CD14-positive monocyte (primary cell): Measurements from ENCODE around the gene PSME1. TPM values are rescaled to one million over a fixed set of nuclear protein-coding genes. Genes with fewer than 3 reads are reported as not detected.

Experiments used
- DNase-seq, 3 donors: peaks; one replicate each; pipeline ENCODE4 v3.0.0-alpha.2; 2011 to 2022
- H2AFZ ChIP-seq: 2 replicates; pipeline ENCODE4 v1.6.0; 2012; ENCODE audit warnings: mild to moderate bottlenecking, low read depth, low read length, inconsistent platforms; ENCODE audit not compliant: insufficient read depth, poor library complexity, severe bottlenecking
- H3K27ac ChIP-seq, 2 donors: 1 replicate in 1 of 2; 2 replicates in 1 of 2; pipeline ENCODE4 v1.5.1; 2012 to 2013; ENCODE audit warnings: low read length in 2 of 2, control low read depth in 1 of 2, inconsistent platforms in 1 of 2, low read depth in 1 of 2, mild to moderate bottlenecking in 1 of 2
- H3K27me3 ChIP-seq, 2 donors: one replicate each; pipeline versions ENCODE4 v1.6.0 to v1.6.1; 2011 to 2013; ENCODE audit warnings: low read length in 2 of 2; ENCODE audit not compliant: control insufficient read depth in 2 of 2, insufficient read depth in 2 of 2
- H3K36me3 ChIP-seq, 2 donors: replicated peaks in 1 of 2; 1 replicate in 1 of 2; 2 replicates in 1 of 2; pipeline versions ENCODE4 v1.5.1 to v1.6.1; 2012 to 2013; ENCODE audit warnings: low read length in 2 of 2, control low read depth in 1 of 2, inconsistent platforms in 1 of 2, mild to moderate bottlenecking in 1 of 2; ENCODE audit not compliant: insufficient read depth in 2 of 2, control insufficient read depth in 1 of 2
- H3K4me1 ChIP-seq, 2 donors: 1 replicate in 1 of 2; 2 replicates in 1 of 2; pipeline versions ENCODE4 v1.5.1 to v1.6.1; 2012 to 2013; ENCODE audit warnings: low read length in 2 of 2, control low read depth in 1 of 2, inconsistent platforms in 1 of 2, mild to moderate bottlenecking in 1 of 2, moderate library complexity in 1 of 2; ENCODE audit not compliant: insufficient read depth in 2 of 2, control insufficient read depth in 1 of 2
- H3K4me2 ChIP-seq: replicated peaks from 2 replicates; pipeline ENCODE3; 2012; ENCODE audit warnings: low read length, moderate library complexity, mild to moderate bottlenecking; ENCODE audit not compliant: poor library complexity, severe bottlenecking; ENCODE audit errors: extremely low read depth
- H3K4me3 ChIP-seq, 3 experiments: fragments of 200-600 bp in 1 of 3; sonication (generic) in 1 of 3; replicated peaks in 1 of 3; 1 replicate in 2 of 3; 2 replicates in 1 of 3; pipeline ENCODE4 v1.5.1; 2011 to 2013; ENCODE audit warnings: low read length in 3 of 3, mild to moderate bottlenecking in 3 of 3, control low read depth in 2 of 3, low read depth in 2 of 3, inconsistent platforms in 1 of 3, moderate library complexity in 1 of 3
- H3K79me2 ChIP-seq: 2 replicates; pipeline ENCODE4 v1.6.0; 2012; ENCODE audit warnings: mild to moderate bottlenecking, control low read depth, inconsistent platforms, low read length, moderate library complexity; ENCODE audit not compliant: insufficient read depth
- H3K9ac ChIP-seq: 2 replicates; pipeline ENCODE4 v1.6.0; 2017; ENCODE audit warnings: low read length, mild to moderate bottlenecking; ENCODE audit not compliant: insufficient read depth, poor library complexity, severe bottlenecking
- H3K9me3 ChIP-seq, 2 donors: replicated peaks in 1 of 2; 1 replicate in 1 of 2; 2 replicates in 1 of 2; pipeline versions ENCODE4 v1.5.1 to v1.6.1; 2012 to 2013; ENCODE audit warnings: low read length in 2 of 2, control low read depth in 1 of 2; ENCODE audit not compliant: control insufficient read depth in 1 of 2, insufficient read depth in 1 of 2
- H4K20me1 ChIP-seq: 2 replicates; pipeline ENCODE4 v1.6.0; 2012; ENCODE audit warnings: mild to moderate bottlenecking, low read length, control low read depth, moderate library complexity; ENCODE audit not compliant: insufficient read depth
- H3K27ac Mint-ChIP-seq, 7 donors: one replicate each; pipeline ENCODE4 v1.8.0; 2020; ENCODE audit warnings: mild to moderate bottlenecking in 7 of 7, mixed read lengths in 7 of 7, moderate library complexity in 6 of 7, inconsistent platforms in 2 of 7
- H3K27me3 Mint-ChIP-seq, 3 donors: one replicate each; pipeline ENCODE4 v1.8.0; 2021 to 2022; ENCODE audit warnings: low read depth in 3 of 3, mild to moderate bottlenecking in 3 of 3, mixed read lengths in 3 of 3, moderate library complexity in 3 of 3, inconsistent platforms in 1 of 3
- H3K36me3 Mint-ChIP-seq, 2 donors: one replicate each; pipeline ENCODE4 v1.8.0; 2020; ENCODE audit warnings: mixed read lengths in 2 of 2, inconsistent platforms in 1 of 2, mild to moderate bottlenecking in 1 of 2
- H3K4me1 Mint-ChIP-seq: one replicate; pipeline ENCODE4 v1.8.0; 2020; ENCODE audit warnings: mild to moderate bottlenecking, mixed read lengths
- H3K4me3 Mint-ChIP-seq, 2 donors: one replicate each; pipeline ENCODE4 v1.8.0; 2020; ENCODE audit warnings: mild to moderate bottlenecking in 2 of 2, mixed read lengths in 2 of 2, moderate library complexity in 1 of 2
- H3K9me3 Mint-ChIP-seq, 7 donors: one replicate each; pipeline ENCODE4 v1.8.0; 2020 to 2022; ENCODE audit warnings: mixed read lengths in 7 of 7, mild to moderate bottlenecking in 6 of 7, moderate library complexity in 6 of 7, inconsistent platforms in 2 of 7
- WGBS: methylation state at CpG from one replicate; pipeline ENCODE4 v1.1.5; 2013; ENCODE audit warnings: missing lambda C conversion rate; ENCODE audit not compliant: insufficient coverage; 5-methylcytosine and 5-hydroxymethylcytosine counted together
- intact Hi-C, 2 donors: fragments of 100-400 bp; cut with micrococcal nuclease; formaldehyde crosslinking; loops; one replicate each; pipeline versions ENCODE4 v1.15.0 to v1.15.1; 2023
- polyA plus RNA-seq, 3 donors: library from polyadenylated mRNA; depleted of rRNA in 1 of 3; unstranded in 2 of 3; stranded (reverse) in 1 of 3; fragments of 300-500 nt in 2 of 3; fragments of >200 nt in 1 of 3; fragmentation: Illumina TruSeq in 2 of 3; gene quantifications; 1 replicate in 2 of 3; 2 replicates in 1 of 3; pipeline ENCODE4 v1.2.3, GENCODE V29; 2012 to 2021
- TF ChIP-seq, protein P1 (sequence below): fragments of 200-600 bp; IDR thresholded peaks from one replicate; pipeline ENCODE4 v1.8.0; 2022; ENCODE audit warnings: antibody characterized with exemption, mild to moderate bottlenecking

PSME1 gene
- polyA plus RNA-seq, 3 donors, result 435 to 759 (median 729) TPM

DNA sequence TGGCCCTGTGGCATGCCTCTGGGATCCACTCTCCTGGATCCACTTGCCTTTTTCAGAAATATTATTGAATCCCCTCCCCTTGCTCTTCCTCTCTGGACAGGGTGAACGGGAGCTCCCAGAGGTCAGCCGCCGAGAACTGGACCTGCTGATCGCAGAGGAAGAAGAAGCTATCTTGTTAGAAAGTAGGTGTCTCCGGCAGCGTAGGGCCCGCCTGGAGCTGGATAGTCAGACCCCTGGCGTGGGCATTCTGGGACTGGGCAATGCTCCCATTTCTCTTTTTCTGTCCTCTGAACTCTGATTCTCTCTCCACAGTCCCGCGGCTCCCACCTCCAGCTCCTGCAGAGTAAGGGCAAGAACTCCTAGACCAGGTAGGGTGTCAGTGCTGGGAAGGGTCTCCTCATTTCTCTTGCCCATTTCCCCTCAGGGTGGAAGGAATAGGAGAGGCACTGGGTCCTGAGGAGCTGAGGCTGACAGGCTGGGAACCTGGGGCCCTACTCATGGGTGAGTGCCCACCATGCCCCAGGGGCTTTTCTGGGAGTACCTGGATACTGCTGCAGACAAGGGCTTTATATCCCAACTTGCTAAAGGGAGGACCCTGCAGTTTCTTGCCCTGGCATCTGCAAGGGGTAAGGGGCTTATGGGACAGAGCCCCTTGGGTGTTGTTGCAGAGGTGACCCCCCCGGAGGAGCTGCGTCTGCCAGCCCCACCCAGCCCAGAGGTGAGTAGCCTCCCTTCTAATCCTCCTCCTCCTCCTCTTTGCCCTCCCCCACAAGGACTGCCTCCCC is 41.2 kb downstream of the PSME1 start:
- Mint-ChIP-seq H3K36me3 (peaks cover 79 to 95% of the 10 kb centered on the region in 2 donors), H3K4me3 (no peak overlapping the region), H3K9me3 (no peaks in the 10 kb centered on the region), H3K27me3 (peaks cover 1 to 4% (median 3%) of the 10 kb centered on the region in 3 donors), H3K27ac (no peak overlapping the region), H3K4me1 (peaks cover 3% of the 10 kb centered on the region)
- intact Hi-C loops, result no loop called here
- no peak for DNase-seq
- TF ChIP-seq, protein P1, sequence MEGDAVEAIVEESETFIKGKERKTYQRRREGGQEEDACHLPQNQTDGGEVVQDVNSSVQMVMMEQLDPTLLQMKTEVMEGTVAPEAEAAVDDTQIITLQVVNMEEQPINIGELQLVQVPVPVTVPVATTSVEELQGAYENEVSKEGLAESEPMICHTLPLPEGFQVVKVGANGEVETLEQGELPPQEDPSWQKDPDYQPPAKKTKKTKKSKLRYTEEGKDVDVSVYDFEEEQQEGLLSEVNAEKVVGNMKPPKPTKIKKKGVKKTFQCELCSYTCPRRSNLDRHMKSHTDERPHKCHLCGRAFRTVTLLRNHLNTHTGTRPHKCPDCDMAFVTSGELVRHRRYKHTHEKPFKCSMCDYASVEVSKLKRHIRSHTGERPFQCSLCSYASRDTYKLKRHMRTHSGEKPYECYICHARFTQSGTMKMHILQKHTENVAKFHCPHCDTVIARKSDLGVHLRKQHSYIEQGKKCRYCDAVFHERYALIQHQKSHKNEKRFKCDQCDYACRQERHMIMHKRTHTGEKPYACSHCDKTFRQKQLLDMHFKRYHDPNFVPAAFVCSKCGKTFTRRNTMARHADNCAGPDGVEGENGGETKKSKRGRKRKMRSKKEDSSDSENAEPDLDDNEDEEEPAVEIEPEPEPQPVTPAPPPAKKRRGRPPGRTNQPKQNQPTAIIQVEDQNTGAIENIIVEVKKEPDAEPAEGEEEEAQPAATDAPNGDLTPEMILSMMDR, result no peak
- no peak overlapping the region for H3K27ac ChIP-seq
- no CpG with 5 or more reads among the region's 12 CpGs for WGBS
- H3K9ac ChIP-seq, result no peak overlapping the region
- no peak overlapping the region for H3K4me3 ChIP-seq
- H3K4me1 ChIP-seq, result peaks cover 2 to 5% of the 10 kb centered on the region in 2 donors
- no peaks in the 10 kb centered on the region for H3K27me3 ChIP-seq
- peaks cover 11% of the 10 kb centered on the region for H4K20me1 ChIP-seq
- no peak overlapping the region for H2AFZ ChIP-seq
- peaks cover 67 to 86% of the 10 kb centered on the region in 2 donors for H3K36me3 ChIP-seq
- H3K4me2 ChIP-seq, result no peak overlapping the region
- no peaks in the 10 kb centered on the region for H3K9me3 ChIP-seq
- no peaks in the 10 kb centered on the region for H3K79me2 ChIP-seq

GRCh38 chr14:24177891-24178290 is 41.9 kb downstream of the PSME1 start:
- Histone ChIP-seq H3K79me2 (no peaks in the 10 kb centered on the region), H3K4me1 (no peaks in the 10 kb centered on the region), H3K4me3 (no peak overlapping the region), H4K20me1 (peaks cover 5% of the 10 kb centered on the region), H3K27me3 (no peaks in the 10 kb centered on the region), H3K27ac (no peak overlapping the region), H3K4me2 (no peak overlapping the region), H3K36me3 (peaks cover 73 to 90% of the 10 kb centered on the region in 2 donors), H2AFZ (no peak overlapping the region), H3K9me3 (no peaks in the 10 kb centered on the region), H3K9ac (no peak overlapping the region)
- Mint-ChIP-seq H3K9me3 (no peaks in the 10 kb centered on the region), H3K4me1 (no peaks in the 10 kb centered on the region), H3K4me3 (no peak overlapping the region), H3K27me3 (peaks cover 0 to 4% (median 2%) of the 10 kb centered on the region in 3 donors), H3K27ac (no peak overlapping the region), H3K36me3 (peaks cover 80 to 98% of the 10 kb centered on the region in 2 donors)
- TF ChIP-seq, protein P1, result no peak
- intact Hi-C loops, result no loop called here
- 100% methylated on average over 10 of the region's 14 CpGs for WGBS
- DNase-seq, result no peak
